PC-9 (cell line): ENCODE results near the gene ANKS6. TPM values are rescaled to one million over a fixed set of nuclear protein-coding genes. Genes with fewer than 3 reads are reported as not detected.

Experiments
- BruUV-seq: library from RNA; stranded (reverse); fragments of 400-500 nt; replicated peaks from 2 replicates; lab custom pipeline; 2021; lab: Mats Ljungman, UMichigan
- CTCF ChIA-PET: fragments of 300-600 bp; sonication (Branson Sonifier 250); formaldehyde crosslinking; loops from one replicate; lab custom pipeline; 2022; ENCODE audit warnings: antibody characterized with exemption; lab: Charles Lee
- POLR2A ChIA-PET: fragments of 300-600 bp; sonication (Branson Sonifier 250); formaldehyde crosslinking; loops from one replicate; lab custom pipeline; 2022; ENCODE audit warnings: antibody characterized with exemption; ENCODE audit not compliant: unreplicated experiment; lab: Charles Lee
- DNase-seq, 2 experiments: peaks; one replicate each; pipeline versions ENCODE4 v3.0.0 to v3.0.0-alpha.2; 2015 to 2022; ENCODE audit warnings: mixed read lengths in 1 of 2
- H2AFZ ChIP-seq: fragments of 200-600 bp; sonication (generic); 2 replicates; pipeline ENCODE4 v1.8.1; 2017; ENCODE audit warnings: antibody characterized with exemption
- H3F3A ChIP-seq: fragments of 200-600 bp; sonication (generic); 2 replicates; pipeline ENCODE4 v1.8.1; 2017; ENCODE audit warnings: antibody characterized with exemption, mild to moderate bottlenecking, low read depth; ENCODE audit not compliant: insufficient read depth
- H3K27ac ChIP-seq: fragments of 200-600 bp; sonication (generic); 2 replicates; pipeline ENCODE4 v1.6.1; 2016; ENCODE audit warnings: mixed run types
- H3K27me3 ChIP-seq: fragments of 200-600 bp; sonication (generic); 2 replicates; pipeline ENCODE4 v1.6.1; 2016; ENCODE audit warnings: low read depth, mixed run types; ENCODE audit not compliant: insufficient read depth
- H3K36me3 ChIP-seq: fragments of 200-600 bp; sonication (generic); 2 replicates; pipeline ENCODE4 v1.6.1; 2016; ENCODE audit warnings: low read depth, mixed run types
- H3K4me1 ChIP-seq: fragments of 200-600 bp; sonication (generic); replicated peaks from 2 replicates; pipeline ENCODE4 v1.6.1; 2016; ENCODE audit warnings: mixed run types; ENCODE audit not compliant: insufficient read depth
- H3K4me2 ChIP-seq: fragments of 200-600 bp; sonication (generic); 2 replicates; pipeline ENCODE4 v1.6.1; 2017; ENCODE audit warnings: mixed run types
- H3K4me3 ChIP-seq: fragments of 200-600 bp; sonication (generic); 2 replicates; pipeline ENCODE4 v1.6.1; 2016; ENCODE audit warnings: mixed run types
- H3K79me2 ChIP-seq: fragments of 200-600 bp; sonication (generic); 2 replicates; pipeline ENCODE4 v1.6.1; 2017; ENCODE audit warnings: low read depth, mixed run types
- H3K9me2 ChIP-seq: fragments of 200-600 bp; sonication (generic); 2 replicates; pipeline ENCODE4 v1.8.1; 2017; ENCODE audit warnings: mild to moderate bottlenecking; ENCODE audit not compliant: insufficient read depth
- H3K9me3 ChIP-seq: fragments of 200-600 bp; sonication (generic); 2 replicates; pipeline ENCODE4 v1.8.1; 2016; ENCODE audit warnings: low read depth; ENCODE audit not compliant: insufficient read depth
- H4K20me1 ChIP-seq: fragments of 200-600 bp; sonication (generic); 2 replicates; pipeline ENCODE4 v1.8.1; 2017; ENCODE audit not compliant: insufficient read depth
- EZH2 ChIP-seq: fragments of 200-600 bp; sonication (generic); IDR thresholded peaks from 2 replicates; pipeline ENCODE4 v1.8.0; 2017; ENCODE audit warnings: antibody characterized with exemption, low read depth
- intact Hi-C: fragments of 100-400 bp; cut with micrococcal nuclease; formaldehyde crosslinking; loops from one replicate; pipeline ENCODE4 v1.10.0; 2022; ENCODE audit not compliant: unreplicated experiment
- total RNA-seq: library from RNA; stranded (reverse); gene quantifications from 2 replicates; pipeline ENCODE4 v1.2.3, GENCODE V29; 2021
- TF ChIP-seq, protein P1 (sequence below): fragments of 200-600 bp; sonication (generic); conservative IDR thresholded peaks from 2 replicates; pipeline ENCODE4 v1.6.1; 2017; ENCODE audit warnings: mixed run types, antibody characterized with exemption, mild to moderate bottlenecking, moderate library complexity

Gene ANKS6
- total RNA-seq, 1 experiment from 2014 or later: 74.7 TPM

DNA sequence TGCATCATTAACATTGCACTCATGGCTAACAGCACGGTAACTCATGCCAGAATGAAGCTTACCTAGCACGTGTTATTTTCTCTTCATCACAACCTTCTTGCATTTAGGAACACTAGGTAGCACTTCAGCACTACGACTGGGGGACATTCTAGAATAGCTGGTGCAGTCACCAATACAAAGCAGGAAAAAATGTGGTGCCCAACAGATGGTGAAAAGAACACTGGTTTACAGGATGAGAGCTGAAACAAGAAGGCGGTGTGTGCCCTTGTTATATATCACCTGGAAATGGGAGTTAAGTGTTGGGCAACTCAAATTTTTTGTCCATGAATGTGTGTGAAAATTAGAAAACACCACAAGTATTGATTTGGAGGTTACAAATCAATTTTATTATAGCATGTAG is 41.2 kb upstream of the ANKS6 start:
- Histone ChIP-seq H4K20me1 (no peaks in the 10 kb centered on the region), H3K4me1 (no peaks in the 10 kb centered on the region), H3F3A (no peaks in the 10 kb centered on the region), H3K27ac (no peak overlapping the region), H3K9me2 (no peaks in the 10 kb centered on the region), H3K36me3 (peaks cover 3% of the 10 kb centered on the region; the same call in 1 of the 2 replicates), H3K4me3 (no peak overlapping the region), H3K27me3 (no peaks in the 10 kb centered on the region), H3K4me2 (no peak overlapping the region), H2AFZ (no peak overlapping the region), H3K79me2 (no peaks in the 10 kb centered on the region), H3K9me3 (no peaks in the 10 kb centered on the region)
- no peak for DNase-seq
- BruUV-seq: no TSS peak
- CTCF ChIA-PET: no interaction called here
- POLR2A ChIA-PET: no interaction called here
- intact Hi-C loops: no loop called here
- TF ChIP-seq EZH2: no peak
- TF ChIP-seq, protein P1, sequence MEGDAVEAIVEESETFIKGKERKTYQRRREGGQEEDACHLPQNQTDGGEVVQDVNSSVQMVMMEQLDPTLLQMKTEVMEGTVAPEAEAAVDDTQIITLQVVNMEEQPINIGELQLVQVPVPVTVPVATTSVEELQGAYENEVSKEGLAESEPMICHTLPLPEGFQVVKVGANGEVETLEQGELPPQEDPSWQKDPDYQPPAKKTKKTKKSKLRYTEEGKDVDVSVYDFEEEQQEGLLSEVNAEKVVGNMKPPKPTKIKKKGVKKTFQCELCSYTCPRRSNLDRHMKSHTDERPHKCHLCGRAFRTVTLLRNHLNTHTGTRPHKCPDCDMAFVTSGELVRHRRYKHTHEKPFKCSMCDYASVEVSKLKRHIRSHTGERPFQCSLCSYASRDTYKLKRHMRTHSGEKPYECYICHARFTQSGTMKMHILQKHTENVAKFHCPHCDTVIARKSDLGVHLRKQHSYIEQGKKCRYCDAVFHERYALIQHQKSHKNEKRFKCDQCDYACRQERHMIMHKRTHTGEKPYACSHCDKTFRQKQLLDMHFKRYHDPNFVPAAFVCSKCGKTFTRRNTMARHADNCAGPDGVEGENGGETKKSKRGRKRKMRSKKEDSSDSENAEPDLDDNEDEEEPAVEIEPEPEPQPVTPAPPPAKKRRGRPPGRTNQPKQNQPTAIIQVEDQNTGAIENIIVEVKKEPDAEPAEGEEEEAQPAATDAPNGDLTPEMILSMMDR: no peak

DNA sequence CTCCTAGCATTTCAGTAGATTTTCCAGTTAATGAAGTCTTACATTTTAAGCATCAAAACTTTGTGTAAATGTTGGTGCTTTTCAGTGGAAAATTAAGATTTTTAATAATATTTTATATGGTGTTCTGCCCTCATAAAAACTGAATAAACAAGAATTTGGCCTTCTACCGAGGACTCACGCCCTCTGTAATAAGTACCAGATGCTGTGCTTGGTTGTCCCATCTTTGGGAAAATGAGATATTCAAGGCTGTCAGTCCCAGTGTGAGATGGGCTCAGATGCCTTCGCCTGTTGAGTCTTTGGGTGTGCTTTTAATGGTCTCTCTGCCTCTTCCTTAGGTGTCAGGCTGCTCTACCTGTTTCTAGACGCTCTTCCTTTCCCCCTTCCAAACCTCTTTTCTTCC is 39.9 kb upstream of the ANKS6 start:
- no peaks in the 10 kb centered on the region for H3K79me2 ChIP-seq
- CTCF ChIA-PET: no interaction called here
- H3K4me3 ChIP-seq: no peak overlapping the region
- 0 out of 2 replicates have a peak, but pooled peaks cover 8% of the 10 kb centered on the region for H3K36me3 ChIP-seq
- no peak overlapping the region for H2AFZ ChIP-seq
- no peaks in the 10 kb centered on the region for H3K4me1 ChIP-seq
- TF ChIP-seq, protein P1: no peak
- no peak for TF ChIP-seq EZH2
- intact Hi-C loops: no loop called here
- no peaks in the 10 kb centered on the region for H3K9me2 ChIP-seq
- DNase-seq: no peak
- no peaks in the 10 kb centered on the region for H4K20me1 ChIP-seq
- BruUV-seq: no TSS peak
- H3F3A ChIP-seq: no peaks in the 10 kb centered on the region
- H3K9me3 ChIP-seq: no peaks in the 10 kb centered on the region
- H3K27me3 ChIP-seq: no peaks in the 10 kb centered on the region
- H3K27ac ChIP-seq: no peak overlapping the region
- H3K4me2 ChIP-seq: no peak overlapping the region
- POLR2A ChIA-PET: no interaction called here

DNA sequence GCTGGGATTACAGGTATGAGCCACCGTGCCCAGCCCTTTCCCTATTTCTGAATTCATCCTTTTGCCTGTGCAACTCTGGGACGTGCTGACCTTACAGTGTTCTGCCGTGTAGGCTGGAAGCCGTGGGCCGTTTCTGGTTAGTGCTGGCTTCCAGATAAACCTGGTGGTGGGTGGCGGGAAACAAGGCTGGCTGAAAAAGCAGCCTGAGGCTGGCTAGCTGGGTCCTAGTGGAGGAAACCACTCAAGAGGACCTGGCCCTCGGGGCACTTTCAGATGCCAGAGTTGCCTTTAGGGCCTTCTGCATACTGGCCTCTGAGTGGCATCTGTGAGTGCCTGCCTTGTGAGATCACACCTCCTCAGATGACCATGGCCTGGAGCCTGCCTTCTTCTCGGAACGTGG is 38.0 kb upstream of the ANKS6 start:
- no peak overlapping the region for H3K4me2 ChIP-seq
- no peaks in the 10 kb centered on the region for H3K9me2 ChIP-seq
- TF ChIP-seq, protein P1: no peak
- TF ChIP-seq EZH2: no peak
- H4K20me1 ChIP-seq: no peaks in the 10 kb centered on the region
- ChIA-PET CTCF (no interaction called here), POLR2A (interaction anchor here (0.7 kb wide), 1 partner anchor 18 kb away, joined by 13 read pairs; no protein-coding TSS in a partner anchor)
- 0 out of 2 replicates have a peak, but pooled peaks cover 8% of the 10 kb centered on the region for H3K36me3 ChIP-seq
- H3K27ac ChIP-seq: no peak overlapping the region
- no peaks in the 10 kb centered on the region for H3K27me3 ChIP-seq
- H3K9me3 ChIP-seq: no peaks in the 10 kb centered on the region
- intact Hi-C loops: no loop called here
- DNase-seq: no peak
- H3F3A ChIP-seq: no peaks in the 10 kb centered on the region
- no peaks in the 10 kb centered on the region for H3K4me1 ChIP-seq
- H3K79me2 ChIP-seq: no peaks in the 10 kb centered on the region
- BruUV-seq: no TSS peak
- H3K4me3 ChIP-seq: no peak overlapping the region
- H2AFZ ChIP-seq: no peak overlapping the region
